HL-60 (cell line): ENCODE measurements around the gene PIK3CB.

Experiments used
- DNase-seq, 2 experiments: peaks; one replicate each; pipeline ENCODE4 v3.0.0-alpha.2; 2010 to 2020; ENCODE audit warnings: low read depth in 1 of 2, low spot score in 1 of 2
- H3K27ac ChIP-seq: fragments of 250-450 bp; sonication (Bioruptor Pico); replicated peaks from 2 replicates; pipeline ENCODE4 v1.5.1; 2020; ENCODE audit warnings: mild to moderate bottlenecking, moderate library complexity
- H3K27me3 ChIP-seq: fragments of 250-450 bp; sonication (Bioruptor Pico); 2 replicates; pipeline ENCODE4 v1.5.1; 2021; ENCODE audit warnings: mild to moderate bottlenecking, moderate library complexity; ENCODE audit not compliant: insufficient read depth, poor library complexity, severe bottlenecking
- H3K4me3 ChIP-seq: replicated peaks from 2 replicates; pipeline ENCODE4 v1.5.1; 2011; ENCODE audit warnings: mild to moderate bottlenecking, control low read depth, low read length; ENCODE audit not compliant: insufficient read depth
- GABPA ChIP-seq: IDR thresholded peaks from 2 replicates; pipeline ENCODE4 v1.6.1; 2012; ENCODE audit warnings: low read depth
- POLR2AphosphoS5 ChIP-seq: IDR thresholded peaks from 2 replicates; pipeline ENCODE4 v1.6.1; 2012; ENCODE audit warnings: low read depth
- SPI1 ChIP-seq: IDR thresholded peaks from 2 replicates; pipeline ENCODE4 v1.6.1; 2012; ENCODE audit warnings: low read depth, mild to moderate bottlenecking, borderline replicate concordance
- TF ChIP-seq, protein P1 (sequence below): IDR thresholded peaks from one replicate; pipeline ENCODE4 v1.5.1; 2011; ENCODE audit warnings: low read length, control low read depth, inconsistent platforms; ENCODE audit not compliant: insufficient read depth
- TF ChIP-seq, protein P2 (sequence below): IDR thresholded peaks from 2 replicates; pipeline ENCODE4 v1.6.1; 2012; ENCODE audit warnings: low read depth; ENCODE audit not compliant: insufficient replicate concordance

The PIK3CB gene

DNA sequence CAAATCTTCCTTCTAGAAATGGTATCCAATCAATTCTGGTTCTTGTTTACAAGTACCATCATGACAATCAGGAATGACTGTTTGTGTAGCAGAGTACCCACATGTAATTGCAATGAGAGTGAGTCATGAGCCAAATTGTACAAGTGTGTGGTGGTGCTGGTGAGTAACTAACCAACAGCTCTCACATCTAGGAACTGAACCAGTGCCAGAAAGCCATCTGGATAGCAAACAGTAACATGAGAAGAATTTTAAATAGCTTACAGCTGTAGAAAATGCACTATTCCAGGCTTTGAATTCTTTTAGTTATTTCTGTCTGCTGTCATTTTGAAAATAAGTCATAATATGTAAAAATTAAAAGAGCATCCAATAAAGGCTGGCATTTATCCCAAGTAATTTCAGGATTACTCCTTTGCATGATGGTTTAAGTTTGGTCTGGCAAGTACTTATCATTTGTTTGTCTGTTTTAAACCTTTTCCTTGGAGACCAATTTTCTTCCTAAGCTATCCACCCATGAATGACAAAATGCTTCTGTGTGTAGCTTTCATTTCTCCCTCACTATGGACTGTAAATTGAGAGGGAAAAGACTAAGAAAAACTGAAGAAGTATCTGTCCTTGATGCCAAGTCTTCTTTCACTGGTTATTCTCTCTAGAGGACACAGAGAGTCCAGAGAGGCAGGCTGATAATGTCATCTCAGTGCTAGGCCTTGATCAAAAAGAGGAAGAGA, 60.0 kb downstream of the PIK3CB start:
- Histone ChIP-seq H3K4me3 (no peak overlapping the region), H3K27ac (no peak overlapping the region), H3K27me3 (no peaks in the 10 kb centered on the region)
- DNase-seq: peak in 1 of 2 experiments; percentile 68
- TF ChIP-seq, protein P1, sequence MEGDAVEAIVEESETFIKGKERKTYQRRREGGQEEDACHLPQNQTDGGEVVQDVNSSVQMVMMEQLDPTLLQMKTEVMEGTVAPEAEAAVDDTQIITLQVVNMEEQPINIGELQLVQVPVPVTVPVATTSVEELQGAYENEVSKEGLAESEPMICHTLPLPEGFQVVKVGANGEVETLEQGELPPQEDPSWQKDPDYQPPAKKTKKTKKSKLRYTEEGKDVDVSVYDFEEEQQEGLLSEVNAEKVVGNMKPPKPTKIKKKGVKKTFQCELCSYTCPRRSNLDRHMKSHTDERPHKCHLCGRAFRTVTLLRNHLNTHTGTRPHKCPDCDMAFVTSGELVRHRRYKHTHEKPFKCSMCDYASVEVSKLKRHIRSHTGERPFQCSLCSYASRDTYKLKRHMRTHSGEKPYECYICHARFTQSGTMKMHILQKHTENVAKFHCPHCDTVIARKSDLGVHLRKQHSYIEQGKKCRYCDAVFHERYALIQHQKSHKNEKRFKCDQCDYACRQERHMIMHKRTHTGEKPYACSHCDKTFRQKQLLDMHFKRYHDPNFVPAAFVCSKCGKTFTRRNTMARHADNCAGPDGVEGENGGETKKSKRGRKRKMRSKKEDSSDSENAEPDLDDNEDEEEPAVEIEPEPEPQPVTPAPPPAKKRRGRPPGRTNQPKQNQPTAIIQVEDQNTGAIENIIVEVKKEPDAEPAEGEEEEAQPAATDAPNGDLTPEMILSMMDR: no peak
- TF ChIP-seq SPI1 (peak; percentile 77; the same call in 1 of the 2 replicates), POLR2AphosphoS5 (no peak)
- TF ChIP-seq, protein P2, sequence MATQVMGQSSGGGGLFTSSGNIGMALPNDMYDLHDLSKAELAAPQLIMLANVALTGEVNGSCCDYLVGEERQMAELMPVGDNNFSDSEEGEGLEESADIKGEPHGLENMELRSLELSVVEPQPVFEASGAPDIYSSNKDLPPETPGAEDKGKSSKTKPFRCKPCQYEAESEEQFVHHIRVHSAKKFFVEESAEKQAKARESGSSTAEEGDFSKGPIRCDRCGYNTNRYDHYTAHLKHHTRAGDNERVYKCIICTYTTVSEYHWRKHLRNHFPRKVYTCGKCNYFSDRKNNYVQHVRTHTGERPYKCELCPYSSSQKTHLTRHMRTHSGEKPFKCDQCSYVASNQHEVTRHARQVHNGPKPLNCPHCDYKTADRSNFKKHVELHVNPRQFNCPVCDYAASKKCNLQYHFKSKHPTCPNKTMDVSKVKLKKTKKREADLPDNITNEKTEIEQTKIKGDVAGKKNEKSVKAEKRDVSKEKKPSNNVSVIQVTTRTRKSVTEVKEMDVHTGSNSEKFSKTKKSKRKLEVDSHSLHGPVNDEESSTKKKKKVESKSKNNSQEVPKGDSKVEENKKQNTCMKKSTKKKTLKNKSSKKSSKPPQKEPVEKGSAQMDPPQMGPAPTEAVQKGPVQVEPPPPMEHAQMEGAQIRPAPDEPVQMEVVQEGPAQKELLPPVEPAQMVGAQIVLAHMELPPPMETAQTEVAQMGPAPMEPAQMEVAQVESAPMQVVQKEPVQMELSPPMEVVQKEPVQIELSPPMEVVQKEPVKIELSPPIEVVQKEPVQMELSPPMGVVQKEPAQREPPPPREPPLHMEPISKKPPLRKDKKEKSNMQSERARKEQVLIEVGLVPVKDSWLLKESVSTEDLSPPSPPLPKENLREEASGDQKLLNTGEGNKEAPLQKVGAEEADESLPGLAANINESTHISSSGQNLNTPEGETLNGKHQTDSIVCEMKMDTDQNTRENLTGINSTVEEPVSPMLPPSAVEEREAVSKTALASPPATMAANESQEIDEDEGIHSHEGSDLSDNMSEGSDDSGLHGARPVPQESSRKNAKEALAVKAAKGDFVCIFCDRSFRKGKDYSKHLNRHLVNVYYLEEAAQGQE: no peak

DNA sequence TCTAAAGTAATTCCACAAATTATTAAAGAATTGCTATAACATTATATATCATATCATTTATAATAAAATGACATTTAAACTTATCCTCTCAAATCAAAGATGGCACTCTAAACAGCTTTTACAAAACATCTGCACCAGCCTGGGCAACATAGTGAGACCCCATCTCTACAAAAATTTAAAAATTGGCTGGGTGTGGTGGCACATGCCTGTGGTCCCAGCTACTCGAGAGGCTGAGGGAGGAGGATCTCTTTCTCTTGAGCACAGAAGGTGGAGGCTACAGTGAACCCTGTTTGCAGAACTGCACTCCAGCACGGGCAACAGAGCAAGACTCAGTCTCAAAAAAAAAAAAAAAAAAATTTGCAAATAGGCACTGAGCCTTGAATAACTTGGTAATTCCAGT, 63.1 kb downstream of the PIK3CB start:
- Histone ChIP-seq H3K27me3 (no peaks in the 10 kb centered on the region), H3K4me3 (no peak overlapping the region), H3K27ac (no peak overlapping the region)
- DNase-seq: no peak
- no peak for TF ChIP-seq GABPA
- no peak for TF ChIP-seq SPI1
- no peak for TF ChIP-seq POLR2AphosphoS5
- TF ChIP-seq, protein P2: no peak
- TF ChIP-seq, protein P1: no peak

DNA sequence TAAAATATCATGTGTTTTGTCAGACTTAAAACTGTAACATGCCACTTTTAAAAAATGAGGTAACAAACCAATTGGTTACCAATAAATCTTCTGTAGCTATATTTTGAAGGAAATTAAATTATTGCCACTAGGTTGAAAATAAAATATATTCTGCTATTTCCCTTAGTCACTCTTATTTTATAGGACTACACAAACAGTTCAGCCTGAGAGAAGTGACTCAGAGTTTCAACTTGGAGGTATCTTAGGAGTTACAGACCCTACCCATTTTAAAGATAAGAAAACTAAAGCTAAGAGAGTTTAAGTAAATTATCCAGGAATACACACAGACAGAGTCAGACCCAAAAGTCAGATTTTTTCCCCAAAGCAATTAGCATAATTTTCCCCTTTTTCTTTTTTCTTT, 65.1 kb downstream of the PIK3CB start:
- no peak overlapping the region for H3K4me3 ChIP-seq
- no peak for TF ChIP-seq POLR2AphosphoS5
- TF ChIP-seq, protein P2: no peak
- TF ChIP-seq SPI1: no peak
- no peak for TF ChIP-seq GABPA
- TF ChIP-seq, protein P1: no peak
- no peaks in the 10 kb centered on the region for H3K27me3 ChIP-seq
- no peak overlapping the region for H3K27ac ChIP-seq
- no peak for DNase-seq
